ENCODE results near the gene ZNF443.
"Not testable (repeated sequence)": the region's sequence is repeated elsewhere in the genome, so short reads cannot be mapped to it uniquely, and the experiment has no call there.

The ZNF443 gene

GRCh38 chr19:12440541-12441316, at the start of gene ZNF443:
TSS of gene ZNF443 (minus strand) at chr19:12441021. CDS start at chr19:12440914, 107 bp downstream.
- DNase-seq, result peak; percentile 98 to 99

DNA sequence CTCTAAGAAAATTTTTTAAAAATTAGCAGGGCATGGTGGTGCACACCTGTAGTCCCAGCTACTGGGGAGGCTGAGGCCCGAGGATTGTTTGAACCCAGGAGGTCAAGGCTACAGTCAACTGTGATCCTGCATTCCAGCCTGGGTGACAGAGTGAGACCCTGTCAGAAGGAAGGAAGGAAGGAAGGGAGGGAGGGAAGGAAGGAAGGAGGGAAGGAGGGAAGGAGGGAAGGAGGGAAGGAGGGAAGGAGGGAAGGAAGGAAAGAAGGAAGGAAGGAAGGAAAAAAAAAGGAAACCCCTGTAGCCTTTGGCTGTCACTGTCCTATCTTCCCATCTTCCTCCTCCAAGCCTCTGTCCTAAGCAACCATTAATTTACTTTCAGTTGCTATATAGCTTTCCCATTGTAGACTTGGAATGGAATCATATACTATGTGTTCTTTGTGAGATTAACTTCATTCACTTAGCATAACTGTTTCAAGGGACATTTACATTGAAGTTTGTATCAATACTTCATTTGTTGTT, 45.5 kb upstream of the ZNF443 start:
- not testable (repeated sequence) for DNase-seq

- no peak for DNase-seq
Observed at GRCh38 chr19:12485571-12485970, 44.8 kb upstream of the ZNF443 start.

GRCh38 chr19:12485052-12485416, 44.2 kb upstream of the ZNF443 start:
- no peak for DNase-seq

DNA sequence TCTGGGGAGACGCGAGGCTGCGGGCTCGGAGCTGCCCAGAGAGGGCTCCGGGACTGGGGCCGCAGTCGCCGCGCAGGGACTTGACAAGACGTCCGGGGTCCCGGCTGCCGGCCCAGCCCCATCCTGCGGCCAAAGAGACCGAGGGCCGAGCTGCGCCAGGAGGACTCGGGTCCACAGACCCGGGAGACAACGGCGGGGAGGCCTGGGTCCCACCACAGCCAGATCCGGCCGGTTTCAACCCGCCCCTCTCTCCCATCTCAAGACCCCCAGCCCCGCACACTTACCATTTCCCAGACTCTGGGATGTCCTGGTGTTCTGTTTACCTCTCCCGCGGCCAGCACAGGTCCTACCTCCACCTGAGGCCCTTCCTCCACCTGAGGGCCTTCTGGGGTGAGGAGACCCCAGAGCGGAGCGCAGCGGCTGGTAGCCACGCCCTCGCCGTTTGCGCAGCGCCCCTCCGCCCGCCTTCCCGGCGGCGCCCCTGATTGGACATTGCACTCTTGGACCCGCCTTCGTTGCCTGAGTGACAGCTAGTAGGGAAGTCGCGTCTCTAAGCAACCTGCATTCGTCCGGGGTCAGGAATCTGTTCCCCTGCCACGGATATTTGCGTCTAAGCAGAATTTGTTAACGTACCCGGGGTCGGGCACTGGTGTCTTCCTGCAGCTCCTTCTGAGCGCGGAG, 43.7 kb upstream of the ZNF443 start, which contains the start of gene ZNF709:
ZNF709 (minus strand) TSS at position 446 of the 681 bp plus-strand sequence; CDS start at position 287, 159 bp downstream.
- DNase-seq, result peak; percentile 95

- no peak for DNase-seq
Observed at GRCh38 chr19:12484011-12484370, 43.2 kb upstream of the ZNF443 start.

DNA sequence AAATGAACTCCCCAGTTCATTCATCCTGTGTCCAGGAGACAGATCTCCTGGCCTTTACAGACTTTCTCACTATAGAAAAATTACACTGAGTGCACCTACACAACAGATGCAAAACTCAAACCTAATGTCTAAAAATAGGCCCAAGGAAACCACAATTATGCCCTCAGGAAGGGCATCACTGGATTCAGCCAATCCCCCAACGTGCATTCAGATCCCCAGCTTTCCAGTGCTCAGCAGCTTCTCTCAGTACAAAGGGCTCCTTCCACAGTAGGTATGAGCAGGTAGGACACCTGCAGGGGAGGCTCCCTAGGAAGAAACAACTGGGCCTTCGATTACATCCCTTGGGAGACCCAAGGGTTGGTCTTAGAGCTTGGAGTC, 41.7 kb upstream of the ZNF443 start:
- no peak for DNase-seq

- no peak for DNase-seq
Observed at GRCh38 chr19:12481781-12482508, 41.1 kb upstream of the ZNF443 start.

GRCh38 chr19:12478234-12478941, 37.6 kb upstream of the ZNF443 start:
- no peak for DNase-seq

DNA sequence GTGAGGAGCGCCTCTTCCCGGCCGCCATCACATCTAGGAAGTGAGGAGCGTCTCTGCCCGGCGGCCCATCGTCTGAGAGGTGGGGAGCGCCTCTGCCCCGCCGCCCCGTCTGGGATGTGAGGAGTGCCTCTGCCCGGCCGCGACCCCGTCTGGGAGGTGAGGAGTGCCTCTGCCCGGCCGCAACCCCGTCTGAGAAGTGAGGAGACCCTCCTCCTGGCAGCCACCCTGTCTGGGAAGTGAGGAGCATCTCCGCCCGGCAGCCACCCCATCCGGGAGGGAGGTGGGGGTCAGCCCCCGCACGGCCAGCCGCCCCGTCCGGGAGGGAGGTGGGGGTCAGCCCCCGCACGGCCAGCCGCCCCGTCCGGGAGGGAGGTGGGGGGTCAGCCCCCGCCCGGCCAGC, 26.8 kb upstream of the ZNF443 start:
- DNase-seq, result not testable (repeated sequence)

DNA sequence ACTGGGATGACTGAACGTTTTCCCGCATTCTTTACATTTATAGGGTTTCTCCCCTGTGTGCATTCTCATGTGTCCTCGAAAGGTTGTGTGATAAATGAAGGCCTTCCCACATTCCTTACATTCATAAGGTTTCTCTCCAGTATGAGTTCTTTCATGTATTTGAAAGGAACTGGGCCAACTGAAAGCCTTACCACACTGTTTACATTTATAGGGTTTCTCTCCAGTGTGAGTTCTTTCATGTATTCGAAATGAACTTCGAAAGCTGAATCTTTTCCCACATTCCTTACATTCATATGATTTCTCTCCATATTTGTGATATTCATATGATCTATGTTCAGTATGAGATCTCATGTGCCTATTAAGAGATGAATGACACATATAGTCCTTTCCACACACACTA, 24.4 kb upstream of the ZNF443 start:
- no peak for DNase-seq

GRCh38 chr19:12464769-12465168, 23.9 kb upstream of the ZNF443 start:
- DNase-seq, result no peak

- DNase-seq, result not testable (repeated sequence)
Observed at GRCh38 chr19:12464139-12464538, 23.3 kb upstream of the ZNF443 start.

GRCh38 chr19:12453495-12453894, 12.7 kb upstream of the ZNF443 start:
- DNase-seq, result no peak

DNA sequence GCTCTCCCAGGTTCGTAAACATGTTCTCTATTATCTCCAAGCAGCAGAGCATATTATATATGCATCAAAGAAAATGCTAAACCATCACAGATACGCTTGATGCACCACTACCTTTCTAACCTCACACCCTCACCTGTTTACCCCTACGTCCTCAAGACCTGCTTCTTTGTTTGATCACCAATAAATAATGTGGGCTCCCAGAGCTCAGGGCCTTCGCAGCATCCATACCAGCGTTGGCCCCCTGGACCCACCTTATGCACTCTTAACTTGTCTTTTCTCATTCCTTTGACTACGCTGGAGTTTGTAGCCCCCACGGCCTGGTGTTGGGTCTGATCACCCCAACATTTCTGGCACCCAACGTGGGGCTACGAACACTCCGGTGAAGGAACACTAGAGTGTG, 10.0 kb upstream of the ZNF443 start:
- DNase-seq, result no peak

GRCh38 chr19:12448808-12449207, 8.0 kb upstream of the ZNF443 start:
- no peak for DNase-seq

DNA sequence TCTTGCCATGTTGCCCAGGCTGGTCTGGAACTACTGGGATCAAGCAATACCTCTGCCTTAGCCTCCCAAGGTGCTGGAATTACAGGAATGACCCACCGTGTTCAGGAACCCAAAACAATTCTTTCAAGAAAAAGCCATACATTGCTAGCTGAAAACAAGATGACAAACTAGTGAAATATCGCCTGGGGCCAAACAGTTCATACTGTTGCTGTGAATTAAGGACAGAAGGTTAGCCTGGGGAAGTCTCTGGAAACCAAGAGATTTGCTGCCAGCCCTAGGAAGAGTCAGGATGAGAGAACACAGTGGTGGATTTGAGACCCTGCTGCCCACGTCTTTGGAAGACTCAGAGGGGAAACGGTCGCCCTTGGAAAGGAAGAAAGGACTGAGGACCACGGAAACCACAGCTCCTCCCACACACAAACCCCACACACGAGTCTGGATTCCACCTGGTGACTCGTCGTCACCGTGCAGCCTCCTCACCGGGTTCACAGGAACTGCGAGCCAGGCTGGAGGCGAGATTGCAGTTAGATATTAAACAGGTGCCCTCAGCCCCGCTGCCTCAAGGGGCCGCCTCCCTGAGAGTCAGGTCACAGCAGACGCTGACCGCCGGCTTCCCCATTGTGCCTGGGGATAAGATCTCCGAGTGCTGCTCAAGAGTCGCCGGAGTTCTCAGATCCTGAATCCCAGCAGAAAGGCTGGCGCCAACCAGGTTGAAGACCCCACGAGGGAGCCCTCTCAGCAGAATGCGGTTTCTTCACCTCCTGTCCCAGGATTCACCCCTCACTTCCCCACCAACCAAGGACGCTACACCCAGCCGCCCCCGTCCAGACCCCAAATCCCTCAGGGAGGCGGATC, 908 bp downstream of the ZNF443 start:
- DNase-seq, result peak; percentile 39 to 52

- not testable (repeated sequence) for DNase-seq
Observed at GRCh38 chr19:12430726-12431299, 10.0 kb downstream of the ZNF443 start.

- no peak for DNase-seq
Observed at GRCh38 chr19:12425888-12426274, 14.9 kb downstream of the ZNF443 start.

GRCh38 chr19:12425236-12425887, 15.5 kb downstream of the ZNF443 start:
- no peak for DNase-seq

DNA sequence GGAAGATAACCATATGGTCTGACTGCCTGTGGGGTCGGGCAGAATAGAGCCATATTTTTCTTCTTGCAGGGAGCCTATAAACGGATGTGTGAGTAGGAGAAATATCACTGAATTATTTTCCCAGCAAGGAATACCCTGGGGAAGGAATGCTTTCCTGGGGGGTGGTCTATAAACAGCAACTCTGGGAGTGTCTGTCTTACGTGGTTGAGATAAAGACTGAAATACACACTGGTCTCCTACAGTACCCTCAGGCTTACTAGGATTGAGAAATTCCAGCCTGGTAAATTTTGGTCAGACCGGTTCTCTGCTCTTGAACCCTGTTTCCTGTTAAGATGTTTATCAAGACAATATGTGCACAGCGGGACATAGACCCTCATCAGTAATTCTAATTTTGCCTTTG, 23.5 kb downstream of the ZNF443 start:
- DNase-seq, result not testable (repeated sequence)
